GM19240 (cell line): ENCODE measurements around the gene GIT2.

Experiments used
- DNase-seq: peaks from one replicate; pipeline ENCODE4 v3.0.0; 2011; ENCODE audit warnings: low spot score; ENCODE audit not compliant: insufficient read length

The GIT2 gene

DNA sequence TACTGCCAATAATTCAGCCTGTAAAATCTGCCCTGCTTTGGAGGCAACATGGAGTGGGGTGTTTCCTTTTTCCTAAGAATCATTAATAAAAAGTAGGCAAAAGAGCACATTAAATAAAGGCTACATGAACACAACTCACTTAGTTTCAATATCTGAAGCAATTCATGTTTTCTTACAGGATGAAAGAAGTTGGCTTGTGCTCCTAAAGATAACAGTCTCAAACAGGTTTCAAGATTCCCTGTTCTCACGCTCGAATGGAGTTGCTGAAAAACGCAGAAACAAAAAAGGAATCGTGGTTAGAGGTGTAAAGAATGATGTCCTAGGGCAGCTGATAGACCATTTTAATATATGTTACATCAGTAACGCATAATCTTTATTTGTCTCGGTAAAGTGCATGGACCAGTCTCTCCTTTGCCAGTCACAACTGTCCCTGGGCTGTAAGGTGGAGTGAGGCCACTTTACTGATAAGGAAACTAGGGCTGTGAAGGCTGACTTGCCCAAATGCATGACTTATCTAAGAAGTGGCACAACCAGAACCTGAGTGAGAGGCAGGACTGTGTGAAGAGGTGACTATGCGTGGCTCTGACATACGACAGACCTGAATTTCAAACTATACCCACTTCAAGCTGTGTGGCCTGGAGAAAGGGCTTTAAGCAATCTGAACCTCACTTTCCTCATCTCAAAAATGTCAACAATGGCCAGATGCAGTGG is 12.6 kb downstream of the GIT2 start:
- no peak for DNase-seq

GRCh38 chr12:109982210-109982609 is 14.0 kb downstream of the GIT2 start:
- no peak for DNase-seq

DNA sequence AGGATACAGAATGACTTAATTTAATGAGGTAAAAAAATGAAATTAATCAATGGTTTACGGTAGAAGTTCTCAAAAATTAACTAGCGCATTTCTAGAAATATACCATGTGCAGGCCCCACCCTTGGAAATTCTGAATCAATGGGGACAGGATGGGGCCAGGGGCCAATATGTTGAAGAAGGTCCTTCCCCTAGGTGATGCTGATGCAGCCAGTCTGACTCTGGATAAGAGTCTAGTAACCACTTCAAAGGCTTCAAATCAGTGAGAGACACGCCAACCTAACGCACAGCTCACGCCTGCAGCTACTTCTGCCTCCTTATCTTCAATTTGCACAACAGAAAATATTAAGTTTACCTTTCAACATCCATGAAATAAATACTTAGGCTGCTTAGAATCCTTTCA is 14.9 kb downstream of the GIT2 start:
- DNase-seq, result no peak

DNA sequence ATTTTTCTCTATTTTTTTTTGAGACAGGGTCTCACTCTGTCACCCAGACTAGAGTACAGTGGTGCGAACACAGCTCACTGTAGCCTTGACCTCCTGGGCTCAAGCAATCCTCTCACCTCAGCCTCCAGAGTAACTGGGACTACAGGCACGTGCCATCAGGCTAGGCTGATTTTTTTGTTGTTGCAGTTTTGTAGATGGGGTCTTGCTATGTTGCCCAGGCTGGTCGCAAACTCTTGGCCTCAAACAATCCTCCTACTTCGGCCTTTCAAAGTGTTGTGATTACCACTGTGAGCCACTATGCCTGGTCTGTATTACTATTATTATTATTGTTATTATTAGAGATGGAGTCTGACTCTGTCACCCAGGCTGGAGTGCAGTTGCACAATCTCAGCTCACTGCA is 23.3 kb downstream of the GIT2 start:
- no peak for DNase-seq

DNA sequence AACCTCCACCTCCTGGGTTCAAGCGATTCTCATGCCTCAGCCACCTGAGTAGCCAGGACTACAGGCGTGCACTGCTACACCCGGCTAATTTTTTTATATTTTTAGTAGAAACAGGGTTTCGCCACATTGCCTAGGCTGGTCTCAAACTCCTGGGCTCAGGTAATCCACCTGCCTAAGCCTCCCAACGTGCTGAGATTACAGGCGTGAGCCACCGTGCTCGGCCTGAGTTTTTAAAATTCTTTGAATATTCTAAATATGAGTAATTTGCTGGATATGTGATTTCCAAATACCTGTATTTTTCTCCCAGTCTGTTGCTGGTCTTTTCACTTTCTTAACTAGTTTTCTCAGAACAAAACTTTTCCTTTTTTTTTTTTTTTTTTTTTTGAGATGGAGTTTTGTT is 27.4 kb downstream of the GIT2 start:
- DNase-seq, result no peak

GRCh38 chr12:109968032-109968420 is 28.1 kb downstream of the GIT2 start:
- DNase-seq, result no peak

DNA sequence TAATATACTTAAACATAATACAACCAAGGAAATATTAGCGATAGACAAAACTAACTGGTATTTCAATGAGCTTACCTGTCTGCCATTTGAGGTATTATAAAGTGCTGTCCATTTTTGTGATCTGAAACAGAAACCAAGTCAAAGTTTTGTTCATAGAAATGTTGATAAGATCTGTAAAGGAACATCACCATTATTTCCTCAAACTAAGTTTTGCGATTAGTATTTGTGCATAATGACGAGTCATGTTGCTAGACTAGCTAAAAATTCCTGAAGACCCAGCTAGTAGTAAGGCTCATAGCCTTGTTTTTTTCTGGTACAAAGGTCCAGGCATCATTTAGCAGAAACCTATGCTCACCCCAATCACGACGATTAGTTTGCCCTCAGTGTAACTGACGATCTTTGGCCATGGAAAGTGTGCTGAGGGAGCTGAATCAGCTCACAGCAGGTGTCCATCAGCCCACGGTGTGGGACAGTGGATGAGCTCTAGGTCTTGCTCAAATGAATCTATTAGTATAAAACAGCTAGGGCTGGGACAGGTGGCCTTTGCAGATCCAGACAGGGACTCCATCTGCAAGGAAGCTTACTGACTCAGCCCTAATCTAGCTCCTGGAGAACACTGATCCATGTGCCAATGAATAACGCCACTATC is 28.7 kb downstream of the GIT2 start:
- DNase-seq, result no peak

- DNase-seq, result no peak
These were observed 29.6 kb downstream of the GIT2 start for GRCh38 chr12:109966546-109966945.

DNA sequence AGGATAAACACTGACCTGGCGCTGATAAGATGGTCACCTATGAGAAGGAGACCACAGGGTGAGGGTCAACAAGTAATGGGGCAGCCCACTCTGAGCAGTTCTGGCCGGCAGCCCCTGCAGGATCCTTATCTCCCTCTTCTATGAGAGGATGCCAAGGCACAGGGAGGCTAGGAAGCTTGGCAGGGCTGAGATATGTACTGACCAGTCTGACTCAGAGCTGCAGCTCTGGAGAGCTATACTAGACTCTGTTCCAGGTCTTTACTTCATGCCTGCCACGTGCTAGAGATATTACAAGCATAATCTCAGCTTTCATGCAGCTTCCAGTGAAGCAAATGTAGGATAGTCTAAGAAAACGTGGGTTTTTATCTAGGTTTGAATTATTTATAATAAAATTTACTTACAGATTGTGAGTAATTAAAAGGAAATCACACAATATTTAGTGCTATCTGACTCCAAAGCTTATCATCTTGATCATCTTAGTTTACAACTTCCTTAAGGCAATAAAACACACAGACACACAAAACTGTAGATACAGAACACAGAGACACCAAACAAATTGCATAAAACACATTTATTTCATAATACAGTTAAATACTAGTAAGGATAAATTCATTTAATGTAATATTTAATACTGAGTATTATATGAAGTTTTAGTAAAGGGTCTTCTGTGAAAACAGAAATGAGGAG is 32.3 kb downstream of the GIT2 start:
- DNase-seq, result no peak

DNA sequence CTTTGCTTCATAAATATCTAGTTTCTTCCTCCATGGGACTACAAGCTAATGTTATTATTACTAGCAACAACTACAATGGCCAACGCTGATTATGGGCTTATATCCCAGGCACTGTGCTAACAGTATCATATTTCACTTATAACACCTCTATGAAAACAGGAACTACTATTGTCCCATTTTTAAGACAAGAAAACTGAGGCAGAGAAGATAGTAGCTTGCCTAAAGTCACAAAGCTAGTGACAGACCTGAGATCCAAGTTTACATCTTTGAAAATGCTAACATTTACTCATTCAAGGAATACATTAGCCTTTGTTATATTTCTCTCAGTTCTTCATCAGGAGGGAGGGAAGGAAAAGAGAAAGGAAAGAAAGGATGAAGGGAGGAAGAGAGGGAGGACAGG is 32.8 kb downstream of the GIT2 start:
- DNase-seq, result no peak

DNA sequence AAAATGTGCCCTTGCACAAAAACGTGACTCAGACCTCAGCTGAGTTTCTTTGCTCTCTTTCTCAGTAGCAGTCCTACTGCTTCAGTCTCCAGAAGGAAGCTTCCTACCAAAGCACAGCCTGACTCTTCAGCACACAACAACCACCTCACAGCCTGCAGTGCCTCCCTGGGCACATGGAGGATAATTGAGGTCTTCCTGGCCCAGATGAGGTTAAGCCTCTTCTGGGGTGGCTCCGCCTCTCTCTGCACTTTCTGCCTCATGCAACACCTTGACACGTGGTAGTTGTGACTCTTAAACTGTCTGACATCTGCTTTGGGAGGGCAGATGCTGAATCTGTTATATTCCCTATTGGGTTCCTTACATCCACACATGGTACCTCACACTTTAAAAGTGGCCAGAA is 33.8 kb downstream of the GIT2 start:
- DNase-seq, result no peak

DNA sequence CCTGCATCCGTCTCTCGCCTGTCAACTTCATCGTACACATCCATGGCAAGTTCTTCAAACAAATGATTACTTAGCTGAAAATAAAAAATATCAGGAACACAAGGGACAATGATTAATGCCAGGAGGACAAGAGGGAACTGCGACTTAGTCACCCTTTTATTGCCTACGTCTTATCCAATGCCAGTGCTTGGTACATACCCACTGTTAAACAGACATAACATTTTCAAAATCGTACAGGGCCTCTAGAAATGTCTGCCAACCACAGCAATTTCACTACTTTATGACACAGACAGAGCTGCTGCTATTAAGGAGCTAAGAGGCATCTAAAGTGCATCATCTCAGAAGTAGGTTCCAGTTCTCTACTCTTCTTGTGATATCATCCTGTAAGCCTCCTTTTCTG is 34.6 kb downstream of the GIT2 start:
- no peak for DNase-seq

DNA sequence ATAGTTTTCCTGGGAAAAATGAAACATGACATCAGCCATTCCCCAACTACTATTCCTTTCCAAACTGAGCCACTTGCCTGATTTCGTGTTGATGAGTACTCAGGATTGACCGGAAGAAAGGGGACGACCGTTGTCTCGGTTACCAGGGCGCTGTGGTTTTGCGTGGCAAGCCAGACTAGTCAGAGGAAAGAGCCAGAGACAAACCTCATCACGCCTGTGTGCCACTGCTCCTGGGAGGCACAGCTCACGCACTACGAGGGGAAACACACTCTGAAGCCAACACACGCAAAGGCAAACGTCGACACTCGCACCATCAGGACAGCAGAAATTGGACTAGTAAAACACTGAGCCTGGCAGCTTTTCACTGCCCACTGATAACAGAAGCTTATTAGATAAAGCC is 35.0 kb downstream of the GIT2 start:
- no peak for DNase-seq

- no peak for DNase-seq
These were observed 36.6 kb downstream of the GIT2 start for GRCh38 chr12:109959411-109960093.

DNA sequence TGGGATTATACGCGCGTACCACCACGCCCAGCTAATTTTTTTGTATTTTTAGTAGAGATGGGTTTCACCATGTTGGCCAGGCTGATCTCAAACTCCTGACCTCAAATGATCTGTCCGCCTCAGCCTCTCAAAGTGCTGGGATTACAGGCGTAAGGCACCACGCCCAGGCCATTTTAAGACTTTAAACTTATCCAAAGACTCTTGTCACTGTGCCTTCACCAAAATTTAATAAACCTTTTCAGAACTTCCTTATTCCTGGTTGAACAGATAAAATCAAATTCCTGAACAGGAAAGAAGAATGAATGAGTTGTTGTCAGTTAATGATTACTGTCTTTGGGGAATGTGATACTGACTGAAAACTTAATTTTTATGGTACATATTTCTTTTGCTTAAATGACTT is 37.8 kb downstream of the GIT2 start:
- DNase-seq, result no peak

DNA sequence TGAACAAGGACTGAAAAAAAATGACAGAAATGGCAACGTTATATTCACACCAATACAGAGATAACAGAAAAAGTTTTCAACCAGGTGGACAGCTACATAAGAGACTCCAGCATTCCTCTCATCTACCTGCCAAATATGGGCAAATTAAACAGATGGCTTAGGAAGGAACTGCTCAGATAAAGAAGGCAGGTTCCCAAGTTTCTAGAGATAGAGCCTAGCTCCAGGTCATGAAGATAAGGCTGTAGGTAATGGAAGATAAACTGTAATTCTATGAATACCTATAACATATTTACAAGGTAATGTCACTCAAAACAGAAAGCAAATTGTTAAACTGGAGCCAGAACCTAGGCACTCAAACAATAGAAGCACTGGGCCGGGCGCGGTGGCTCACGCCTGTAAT is 42.5 kb downstream of the GIT2 start:
- DNase-seq, result no peak

GRCh38 chr12:109952873-109953272 is 43.3 kb downstream of the GIT2 start:
- DNase-seq, result no peak

- DNase-seq, result no peak
These were observed 43.9 kb downstream of the GIT2 start for GRCh38 chr12:109952160-109952858.

DNA sequence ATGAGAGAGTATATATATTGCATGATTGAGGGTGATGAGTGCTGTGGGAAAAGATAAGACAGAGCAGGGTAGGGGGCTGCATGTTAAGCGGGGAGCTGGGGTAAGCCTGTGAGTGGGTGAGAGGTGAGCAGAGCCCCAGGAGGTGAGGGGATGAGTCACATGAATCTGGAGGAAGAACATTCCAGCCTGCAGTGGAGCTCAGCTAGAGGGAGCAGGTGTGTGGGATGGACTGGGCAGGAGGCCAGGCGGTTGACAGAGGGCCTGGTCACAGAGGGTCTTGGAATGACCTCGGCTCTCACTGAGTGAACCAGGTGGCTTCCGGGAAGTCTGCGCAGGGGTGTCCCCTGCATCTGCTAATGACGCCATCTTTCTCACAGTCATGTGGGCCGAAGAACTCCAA is 44.4 kb downstream of the GIT2 start:
- DNase-seq, result no peak

DNA sequence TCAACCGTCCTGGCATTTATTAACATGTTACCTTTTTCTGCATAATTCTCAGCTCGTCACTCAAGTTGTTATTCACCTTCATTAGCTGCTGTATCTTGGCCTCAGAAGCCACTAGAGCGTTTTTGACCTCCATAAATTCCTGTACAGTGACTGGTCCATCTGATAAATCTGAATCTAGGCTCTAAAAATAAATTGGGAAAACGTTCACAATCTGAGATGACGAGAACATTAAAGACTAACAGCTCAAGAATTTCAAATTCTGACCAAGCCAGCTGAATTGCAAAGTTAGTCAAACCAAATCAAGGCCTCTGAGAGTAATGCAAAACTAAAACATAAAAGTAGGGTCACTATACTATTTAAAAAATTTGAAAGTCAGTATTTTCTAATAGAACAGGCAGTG is 45.0 kb downstream of the GIT2 start:
- DNase-seq, result no peak

- no peak for DNase-seq
These were observed 45.5 kb downstream of the GIT2 start for GRCh38 chr12:109950625-109951024.

DNA sequence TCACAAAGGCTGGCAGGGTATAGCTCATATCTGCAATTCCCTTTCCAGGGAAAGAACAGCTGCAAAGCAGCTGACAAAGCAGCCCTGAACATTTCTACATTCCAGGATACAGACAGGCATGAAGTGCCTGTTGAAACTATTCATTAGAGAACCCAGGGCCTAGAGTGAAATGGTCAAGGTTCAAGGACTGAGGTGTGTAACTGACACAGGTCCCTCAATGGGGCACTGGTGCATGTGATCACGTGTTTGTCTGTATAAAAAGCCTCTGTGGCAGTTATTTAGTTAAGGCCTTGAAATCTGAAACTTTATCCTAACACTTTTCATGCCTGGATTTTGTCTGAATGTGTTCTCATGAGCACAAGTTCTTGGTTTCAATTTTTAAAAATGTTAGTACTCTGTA is 47.1 kb downstream of the GIT2 start:
- DNase-seq, result no peak
